H9 (cell line): ENCODE measurements around the gene DEFB126. TPM values are rescaled to one million over a fixed set of nuclear protein-coding genes. Genes with fewer than 3 reads are reported as not detected.
"Not testable (repeated sequence)": the region's sequence is repeated elsewhere in the genome, so short reads cannot be mapped to it uniquely, and the experiment has no call there.

Experiments used
- DNase-seq: peaks from one replicate; pipeline ENCODE4 v3.0.0-alpha.2; 2017
- H2AFZ ChIP-seq: one replicate; pipeline ENCODE4 v1.6.1; 2013; ENCODE audit warnings: mild to moderate bottlenecking, low read length, control low read depth, moderate library complexity
- H2AK5ac ChIP-seq: 2 replicates; pipeline ENCODE4 v1.6.1; 2013; ENCODE audit warnings: low read length, control low read depth, mixed read lengths; ENCODE audit not compliant: insufficient read length
- H2BK120ac ChIP-seq: one replicate; pipeline ENCODE4 v1.6.1; 2013; ENCODE audit warnings: low read depth, mild to moderate bottlenecking, low read length, control low read depth, inconsistent platforms; ENCODE audit not compliant: poor library complexity, severe bottlenecking
- H2BK12ac ChIP-seq: 2 replicates; pipeline ENCODE4 v1.6.1; 2013; ENCODE audit warnings: low read length, control low read depth, mixed read lengths, low read depth; ENCODE audit not compliant: insufficient read length
- H2BK15ac ChIP-seq: 2 replicates; pipeline ENCODE4 v1.6.1; 2013; ENCODE audit warnings: low read depth, low read length, control low read depth
- H2BK20ac ChIP-seq: one replicate; pipeline ENCODE4 v1.6.1; 2013; ENCODE audit warnings: low read depth, mild to moderate bottlenecking, low read length, control low read depth, inconsistent platforms; ENCODE audit not compliant: poor library complexity, severe bottlenecking
- H2BK5ac ChIP-seq: 2 replicates; pipeline ENCODE4 v1.6.1; 2013; ENCODE audit warnings: low read length, control low read depth, mixed read lengths; ENCODE audit not compliant: insufficient read length
- H3K14ac ChIP-seq: 2 replicates; pipeline ENCODE4 v1.6.1; 2013; ENCODE audit warnings: low read length, control low read depth; ENCODE audit not compliant: insufficient read depth
- H3K18ac ChIP-seq: 2 replicates; pipeline ENCODE4 v1.6.1; 2013; ENCODE audit warnings: low read depth, mild to moderate bottlenecking, mixed read lengths, low read length, control low read depth; ENCODE audit not compliant: insufficient read length
- H3K23ac ChIP-seq: 2 replicates; pipeline ENCODE4 v1.6.1; 2013; ENCODE audit warnings: low read length, control low read depth, mixed read lengths, low read depth; ENCODE audit not compliant: insufficient read length
- H3K23me2 ChIP-seq: 2 replicates; pipeline ENCODE4 v1.6.1; 2013; ENCODE audit warnings: low read depth, mild to moderate bottlenecking, mixed read lengths, low read length, control low read depth; ENCODE audit not compliant: insufficient read length, poor library complexity, severe bottlenecking
- H3K27ac ChIP-seq: 2 replicates; pipeline ENCODE4 v1.5.1; 2013; ENCODE audit warnings: low read length, control low read depth, mixed read lengths, low read depth; ENCODE audit not compliant: insufficient read length
- H3K27me3 ChIP-seq: 2 replicates; pipeline ENCODE4 v1.6.1; 2013; ENCODE audit warnings: low read length, control low read depth, inconsistent platforms; ENCODE audit not compliant: insufficient read depth
- H3K4ac ChIP-seq: 2 replicates; pipeline ENCODE4 v1.6.1; 2013; ENCODE audit warnings: low read depth, mild to moderate bottlenecking, control low read depth, inconsistent platforms, low read length, moderate library complexity
- H3K4me1 ChIP-seq: 2 replicates; pipeline ENCODE4 v1.6.1; 2013; ENCODE audit warnings: low read length, control low read depth, inconsistent platforms; ENCODE audit not compliant: insufficient read depth
- H3K4me2 ChIP-seq: 2 replicates; pipeline ENCODE4 v1.6.1; 2013; ENCODE audit warnings: low read length, control low read depth, mixed read lengths; ENCODE audit not compliant: insufficient read length, insufficient read depth
- H3K56ac ChIP-seq: 2 replicates; pipeline ENCODE4 v1.6.1; 2013; ENCODE audit warnings: low read depth, mild to moderate bottlenecking, mixed read lengths, low read length, control low read depth; ENCODE audit not compliant: insufficient read length
- H3K79me1 ChIP-seq: 2 replicates; pipeline ENCODE4 v1.6.1; 2013; ENCODE audit warnings: low read depth, mild to moderate bottlenecking, moderate library complexity, low read length, control low read depth, inconsistent platforms; ENCODE audit not compliant: insufficient read depth, poor library complexity, severe bottlenecking
- H3K79me2 ChIP-seq: 2 replicates; pipeline ENCODE4 v1.6.1; 2013; ENCODE audit warnings: low read length, control low read depth, inconsistent platforms; ENCODE audit not compliant: insufficient read depth
- H3K9ac ChIP-seq: 2 replicates; pipeline ENCODE4 v1.6.1; 2013; ENCODE audit warnings: low read length, control low read depth, mixed read lengths; ENCODE audit not compliant: insufficient read length; ENCODE audit errors: extremely low read depth
- H3K9me3 ChIP-seq: one replicate; pipeline ENCODE4 v1.6.1; 2013; ENCODE audit warnings: low read depth, low read length, inconsistent platforms; ENCODE audit not compliant: control insufficient read depth
- H3T11ph ChIP-seq: one replicate; pipeline ENCODE4 v1.6.1; 2013; ENCODE audit warnings: mild to moderate bottlenecking, low read length, control low read depth, inconsistent platforms
- H4K20me1 ChIP-seq: one replicate; pipeline ENCODE4 v1.6.1; 2013; ENCODE audit not compliant: control insufficient read depth, insufficient read length, insufficient read depth
- H4K5ac ChIP-seq: 2 replicates; pipeline ENCODE4 v1.6.1; 2013; ENCODE audit warnings: low read depth, mild to moderate bottlenecking, mixed read lengths, low read length, control low read depth; ENCODE audit not compliant: insufficient read length
- H4K8ac ChIP-seq: replicated peaks from 2 replicates; pipeline ENCODE4 v1.6.1; 2013; ENCODE audit warnings: low read length, control low read depth, mixed read lengths, low read depth; ENCODE audit not compliant: insufficient read length
- H4K91ac ChIP-seq: 2 replicates; pipeline ENCODE4 v1.6.1; 2013; ENCODE audit warnings: low read depth, mild to moderate bottlenecking, moderate library complexity, mixed read lengths, low read length, control low read depth; ENCODE audit not compliant: insufficient read length
- H3K27ac Mint-ChIP-seq, 3 experiments: 2 replicates in 2 of 3; 3 replicates in 1 of 3; pipeline ENCODE4 v1.8.0; 2020 to 2021; ENCODE audit warnings: mixed read lengths in 3 of 3, mild to moderate bottlenecking in 1 of 3, moderate library complexity in 1 of 3
- H3K27me3 Mint-ChIP-seq: 2 replicates; pipeline ENCODE4 v1.8.0; 2021; ENCODE audit warnings: low read depth, mild to moderate bottlenecking, moderate library complexity, mixed read lengths
- H3K36me3 Mint-ChIP-seq, 3 experiments: 2 replicates in 2 of 3; 3 replicates in 1 of 3; pipeline ENCODE4 v1.8.0; 2020 to 2021; ENCODE audit warnings: low read depth in 3 of 3, mixed read lengths in 3 of 3; ENCODE audit not compliant: insufficient read depth in 1 of 3
- H3K4me1 Mint-ChIP-seq, 2 experiments: 2 replicates each; pipeline ENCODE4 v1.8.0; 2020; ENCODE audit warnings: mixed read lengths in 2 of 2
- H3K4me3 Mint-ChIP-seq, 2 experiments: 2 replicates in 1 of 2; 3 replicates in 1 of 2; pipeline ENCODE4 v1.8.0; 2020 to 2021; ENCODE audit warnings: mild to moderate bottlenecking in 2 of 2, mixed read lengths in 2 of 2, moderate library complexity in 1 of 2
- H3K9me3 Mint-ChIP-seq, 2 experiments: 2 replicates in 1 of 2; 3 replicates in 1 of 2; pipeline ENCODE4 v1.8.0; 2020; ENCODE audit warnings: mild to moderate bottlenecking in 2 of 2, mixed read lengths in 2 of 2, moderate library complexity in 1 of 2
- CTCF ChIP-seq: fragments of 200-600 bp; sonication (generic); conservative IDR thresholded peaks from 3 replicates; pipeline ENCODE4 v1.8.0; 2021; ENCODE audit warnings: antibody characterized with exemption, mild to moderate bottlenecking
- WGBS: extraction: QIAGEN DNeasy Blood & Tissue Kit; methylation state at CpG from one replicate; pipeline ENCODE4 v1.1.7; 2013; ENCODE audit warnings: missing lambda C conversion rate, low lambda C conversion rate, mixed read lengths; ENCODE audit not compliant: insufficient read length; ENCODE audit errors: extremely low coverage; 5-methylcytosine and 5-hydroxymethylcytosine counted together
- total RNA-seq: library from RNA; stranded (reverse); gene quantifications from 2 replicates; pipeline ENCODE4 v1.2.1, GENCODE V29; 2021

The DEFB126 gene
- total RNA-seq, 1 experiment from 2014 or later: not detected

- Mint-ChIP-seq H3K27ac (no peak overlapping the region), H3K4me3 (no peak overlapping the region), H3K36me3 (peaks cover 0 to 4% (median 0%) of the 10 kb centered on the region in 3 experiments; a peak in 1 of 7 replicates), H3K9me3 (peaks cover 5 to 88% of the 10 kb centered on the region in 2 experiments; a peak in 4 of 5 replicates), H3K4me1 (no peaks in the 10 kb centered on the region), H3K27me3 (peaks cover 29% of the 10 kb centered on the region)
- no peak for DNase-seq
- Histone ChIP-seq H3K27ac (no peak overlapping the region), H3K4me2 (no peak overlapping the region), H2AFZ (no peak overlapping the region), H2BK5ac (no peak overlapping the region), H3K9ac (no peak overlapping the region), H3K18ac (no peak overlapping the region), H3T11ph (no peak overlapping the region), H4K91ac (no peak overlapping the region), H2BK15ac (no peak overlapping the region), H2BK20ac (no peak overlapping the region), H3K23ac (no peak overlapping the region), H3K79me2 (no peaks in the 10 kb centered on the region), H4K8ac (no peak overlapping the region), H3K9me3 (peaks cover 46% of the 10 kb centered on the region), H3K27me3 (no peaks in the 10 kb centered on the region), H3K4ac (no peak overlapping the region), H4K5ac (no peak overlapping the region), H3K14ac (no peak overlapping the region), H3K56ac (no peak overlapping the region), H3K79me1 (no peaks in the 10 kb centered on the region), H3K4me1 (no peaks in the 10 kb centered on the region), H3K23me2 (no peaks in the 10 kb centered on the region), H2BK120ac (no peak overlapping the region), H2BK12ac (no peak overlapping the region), H4K20me1 (no peaks in the 10 kb centered on the region), H2AK5ac (no peak overlapping the region)
- TF ChIP-seq CTCF: no peak
Observed at GRCh38 chr20:117518-117917, 24.9 kb upstream of the DEFB126 start.

GRCh38 chr20:129786-130323 lies 12.5 kb upstream of the DEFB126 start:
- H3K9ac ChIP-seq: not testable (repeated sequence)

More at GRCh38 chr20:129786-130323, 12.5 kb upstream of the DEFB126 start:
- not testable (repeated sequence) for H4K8ac ChIP-seq, H2BK20ac ChIP-seq, H2BK12ac ChIP-seq, H3K23ac ChIP-seq, H3K36me3 Mint-ChIP-seq, H4K91ac ChIP-seq, H2BK5ac ChIP-seq, H3K23me2 ChIP-seq, H3K27ac ChIP-seq, H4K5ac ChIP-seq, H3K79me2 ChIP-seq, H3K4me1 Mint-ChIP-seq, H3T11ph ChIP-seq, H2BK15ac ChIP-seq, H3K27me3 Mint-ChIP-seq, H2AK5ac ChIP-seq, H3K27me3 ChIP-seq, H3K4ac ChIP-seq, H3K9me3 ChIP-seq, H3K14ac ChIP-seq, H3K4me1 ChIP-seq, H3K56ac ChIP-seq, H3K4me2 ChIP-seq, H3K79me1 ChIP-seq, H4K20me1 ChIP-seq, H2AFZ ChIP-seq, H2BK120ac ChIP-seq, H3K18ac ChIP-seq
- Mint-ChIP-seq H3K4me3 (peak overlapping the region; percentile 31 to 46; a peak in 2 of 5 replicates), H3K27ac (peak overlapping the region in 1 of 3 experiments; percentile 95; a peak in 2 of 7 replicates), H3K9me3 (peaks cover 3 to 47% of the 10 kb centered on the region in 2 experiments; a peak in 4 of 5 replicates)
- DNase-seq: peak; percentile 34
- no CpG with 5 or more reads among the region's 28 CpGs for WGBS
